ENCODE results near the gene FOSL2. TPM values are rescaled to one million over a fixed set of nuclear protein-coding genes. Genes with fewer than 3 reads are reported as not detected.

The FOSL2 gene
- total and polyA plus RNA-seq, 2 experiments from 2014 or later, result 0.60 to 4.3 TPM

DNA sequence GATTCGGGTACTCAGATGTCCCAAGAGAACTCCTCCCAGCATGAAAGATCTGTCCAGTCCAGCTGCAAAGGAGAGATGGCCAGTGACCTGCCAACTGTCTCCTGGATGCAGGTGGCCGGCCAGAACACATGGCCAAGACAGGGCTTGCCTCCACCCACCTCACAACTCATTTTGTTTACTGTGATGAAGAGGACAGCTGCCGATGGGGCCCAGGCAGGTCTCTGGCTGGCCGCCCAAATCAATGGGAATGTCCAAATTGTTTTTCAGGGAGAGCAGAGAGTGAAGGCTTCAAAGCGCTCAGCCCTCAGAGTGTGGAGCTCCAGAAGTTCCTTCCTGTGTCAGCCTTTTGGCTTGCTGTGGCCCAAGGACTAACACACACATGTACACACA, 41.9 kb downstream of the FOSL2 start (continued):
- TF ChIP-seq, protein P1, sequence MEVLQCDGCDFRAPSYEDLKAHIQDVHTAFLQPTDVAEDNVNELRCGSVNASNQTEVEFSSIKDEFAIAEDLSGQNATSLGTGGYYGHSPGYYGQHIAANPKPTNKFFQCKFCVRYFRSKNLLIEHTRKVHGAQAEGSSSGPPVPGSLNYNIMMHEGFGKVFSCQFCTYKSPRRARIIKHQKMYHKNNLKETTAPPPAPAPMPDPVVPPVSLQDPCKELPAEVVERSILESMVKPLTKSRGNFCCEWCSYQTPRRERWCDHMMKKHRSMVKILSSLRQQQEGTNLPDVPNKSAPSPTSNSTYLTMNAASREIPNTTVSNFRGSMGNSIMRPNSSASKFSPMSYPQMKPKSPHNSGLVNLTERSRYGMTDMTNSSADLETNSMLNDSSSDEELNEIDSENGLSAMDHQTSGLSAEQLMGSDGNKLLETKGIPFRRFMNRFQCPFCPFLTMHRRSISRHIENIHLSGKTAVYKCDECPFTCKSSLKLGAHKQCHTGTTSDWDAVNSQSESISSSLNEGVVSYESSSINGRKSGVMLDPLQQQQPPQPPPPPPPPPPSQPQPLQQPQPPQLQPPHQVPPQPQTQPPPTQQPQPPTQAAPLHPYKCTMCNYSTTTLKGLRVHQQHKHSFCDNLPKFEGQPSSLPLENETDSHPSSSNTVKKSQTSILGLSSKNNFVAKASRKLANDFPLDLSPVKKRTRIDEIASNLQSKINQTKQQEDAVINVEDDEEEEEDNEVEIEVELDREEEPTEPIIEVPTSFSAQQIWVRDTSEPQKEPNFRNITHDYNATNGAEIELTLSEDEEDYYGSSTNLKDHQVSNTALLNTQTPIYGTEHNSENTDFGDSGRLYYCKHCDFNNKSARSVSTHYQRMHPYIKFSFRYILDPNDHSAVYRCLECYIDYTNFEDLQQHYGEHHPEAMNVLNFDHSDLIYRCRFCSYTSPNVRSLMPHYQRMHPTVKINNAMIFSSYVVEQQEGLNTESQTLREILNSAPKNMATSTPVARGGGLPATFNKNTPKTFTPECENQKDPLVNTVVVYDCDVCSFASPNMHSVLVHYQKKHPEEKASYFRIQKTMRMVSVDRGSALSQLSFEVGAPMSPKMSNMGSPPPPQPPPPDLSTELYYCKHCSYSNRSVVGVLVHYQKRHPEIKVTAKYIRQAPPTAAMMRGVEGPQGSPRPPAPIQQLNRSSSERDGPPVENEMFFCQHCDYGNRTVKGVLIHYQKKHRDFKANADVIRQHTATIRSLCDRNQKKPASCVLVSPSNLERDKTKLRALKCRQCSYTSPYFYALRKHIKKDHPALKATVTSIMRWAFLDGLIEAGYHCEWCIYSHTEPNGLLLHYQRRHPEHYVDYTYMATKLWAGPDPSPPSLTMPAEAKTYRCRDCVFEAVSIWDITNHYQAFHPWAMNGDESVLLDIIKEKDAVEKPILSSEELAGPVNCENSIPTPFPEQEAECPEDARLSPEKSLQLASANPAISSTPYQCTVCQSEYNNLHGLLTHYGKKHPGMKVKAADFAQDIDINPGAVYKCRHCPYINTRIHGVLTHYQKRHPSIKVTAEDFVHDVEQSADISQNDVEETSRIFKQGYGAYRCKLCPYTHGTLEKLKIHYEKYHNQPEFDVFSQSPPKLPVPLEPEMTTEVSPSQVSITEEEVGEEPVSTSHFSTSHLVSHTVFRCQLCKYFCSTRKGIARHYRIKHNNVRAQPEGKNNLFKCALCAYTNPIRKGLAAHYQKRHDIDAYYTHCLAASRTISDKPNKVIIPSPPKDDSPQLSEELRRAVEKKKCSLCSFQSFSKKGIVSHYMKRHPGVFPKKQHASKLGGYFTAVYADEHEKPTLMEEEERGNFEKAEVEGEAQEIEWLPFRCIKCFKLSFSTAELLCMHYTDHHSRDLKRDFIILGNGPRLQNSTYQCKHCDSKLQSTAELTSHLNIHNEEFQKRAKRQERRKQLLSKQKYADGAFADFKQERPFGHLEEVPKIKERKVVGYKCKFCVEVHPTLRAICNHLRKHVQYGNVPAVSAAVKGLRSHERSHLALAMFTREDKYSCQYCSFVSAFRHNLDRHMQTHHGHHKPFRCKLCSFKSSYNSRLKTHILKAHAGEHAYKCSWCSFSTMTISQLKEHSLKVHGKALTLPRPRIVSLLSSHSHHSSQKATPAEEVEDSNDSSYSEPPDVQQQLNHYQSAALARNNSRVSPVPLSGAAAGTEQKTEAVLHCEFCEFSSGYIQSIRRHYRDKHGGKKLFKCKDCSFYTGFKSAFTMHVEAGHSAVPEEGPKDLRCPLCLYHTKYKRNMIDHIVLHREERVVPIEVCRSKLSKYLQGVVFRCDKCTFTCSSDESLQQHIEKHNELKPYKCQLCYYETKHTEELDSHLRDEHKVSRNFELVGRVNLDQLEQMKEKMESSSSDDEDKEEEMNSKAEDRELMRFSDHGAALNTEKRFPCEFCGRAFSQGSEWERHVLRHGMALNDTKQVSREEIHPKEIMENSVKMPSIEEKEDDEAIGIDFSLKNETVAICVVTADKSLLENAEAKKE (CRISPR knock-in tag; IDR thresholded peaks at IDR 0.05), result no peak
- no peak for TF ChIP-seq ZNF331 (CRISPR knock-in tag; IDR thresholded peaks at IDR 0.05; ENCODE audit: low read depth)
- no peak for TF ChIP-seq POLR2AphosphoS5 (IDR thresholded peaks at IDR 0.05; ENCODE audit: low read depth)
- TF ChIP-seq, protein P2, sequence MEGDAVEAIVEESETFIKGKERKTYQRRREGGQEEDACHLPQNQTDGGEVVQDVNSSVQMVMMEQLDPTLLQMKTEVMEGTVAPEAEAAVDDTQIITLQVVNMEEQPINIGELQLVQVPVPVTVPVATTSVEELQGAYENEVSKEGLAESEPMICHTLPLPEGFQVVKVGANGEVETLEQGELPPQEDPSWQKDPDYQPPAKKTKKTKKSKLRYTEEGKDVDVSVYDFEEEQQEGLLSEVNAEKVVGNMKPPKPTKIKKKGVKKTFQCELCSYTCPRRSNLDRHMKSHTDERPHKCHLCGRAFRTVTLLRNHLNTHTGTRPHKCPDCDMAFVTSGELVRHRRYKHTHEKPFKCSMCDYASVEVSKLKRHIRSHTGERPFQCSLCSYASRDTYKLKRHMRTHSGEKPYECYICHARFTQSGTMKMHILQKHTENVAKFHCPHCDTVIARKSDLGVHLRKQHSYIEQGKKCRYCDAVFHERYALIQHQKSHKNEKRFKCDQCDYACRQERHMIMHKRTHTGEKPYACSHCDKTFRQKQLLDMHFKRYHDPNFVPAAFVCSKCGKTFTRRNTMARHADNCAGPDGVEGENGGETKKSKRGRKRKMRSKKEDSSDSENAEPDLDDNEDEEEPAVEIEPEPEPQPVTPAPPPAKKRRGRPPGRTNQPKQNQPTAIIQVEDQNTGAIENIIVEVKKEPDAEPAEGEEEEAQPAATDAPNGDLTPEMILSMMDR (conservative IDR thresholded peaks at IDR 0.05; ENCODE audit: low read depth in 2 of 2), result no peak
- TF ChIP-seq STAT1 (IDR thresholded peaks at IDR 0.05; ENCODE audit: unreplicated experiment), result no peak
- TF ChIP-seq, protein P3, sequence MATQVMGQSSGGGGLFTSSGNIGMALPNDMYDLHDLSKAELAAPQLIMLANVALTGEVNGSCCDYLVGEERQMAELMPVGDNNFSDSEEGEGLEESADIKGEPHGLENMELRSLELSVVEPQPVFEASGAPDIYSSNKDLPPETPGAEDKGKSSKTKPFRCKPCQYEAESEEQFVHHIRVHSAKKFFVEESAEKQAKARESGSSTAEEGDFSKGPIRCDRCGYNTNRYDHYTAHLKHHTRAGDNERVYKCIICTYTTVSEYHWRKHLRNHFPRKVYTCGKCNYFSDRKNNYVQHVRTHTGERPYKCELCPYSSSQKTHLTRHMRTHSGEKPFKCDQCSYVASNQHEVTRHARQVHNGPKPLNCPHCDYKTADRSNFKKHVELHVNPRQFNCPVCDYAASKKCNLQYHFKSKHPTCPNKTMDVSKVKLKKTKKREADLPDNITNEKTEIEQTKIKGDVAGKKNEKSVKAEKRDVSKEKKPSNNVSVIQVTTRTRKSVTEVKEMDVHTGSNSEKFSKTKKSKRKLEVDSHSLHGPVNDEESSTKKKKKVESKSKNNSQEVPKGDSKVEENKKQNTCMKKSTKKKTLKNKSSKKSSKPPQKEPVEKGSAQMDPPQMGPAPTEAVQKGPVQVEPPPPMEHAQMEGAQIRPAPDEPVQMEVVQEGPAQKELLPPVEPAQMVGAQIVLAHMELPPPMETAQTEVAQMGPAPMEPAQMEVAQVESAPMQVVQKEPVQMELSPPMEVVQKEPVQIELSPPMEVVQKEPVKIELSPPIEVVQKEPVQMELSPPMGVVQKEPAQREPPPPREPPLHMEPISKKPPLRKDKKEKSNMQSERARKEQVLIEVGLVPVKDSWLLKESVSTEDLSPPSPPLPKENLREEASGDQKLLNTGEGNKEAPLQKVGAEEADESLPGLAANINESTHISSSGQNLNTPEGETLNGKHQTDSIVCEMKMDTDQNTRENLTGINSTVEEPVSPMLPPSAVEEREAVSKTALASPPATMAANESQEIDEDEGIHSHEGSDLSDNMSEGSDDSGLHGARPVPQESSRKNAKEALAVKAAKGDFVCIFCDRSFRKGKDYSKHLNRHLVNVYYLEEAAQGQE (IDR thresholded peaks at IDR 0.05; ENCODE audit: unreplicated experiment), result no peak
- no peak for TF ChIP-seq EZH2 (IDR thresholded peaks at IDR 0.05; ENCODE audit: low read depth, unreplicated experiment)
- TF ChIP-seq EZH2phosphoT487 (IDR thresholded peaks at IDR 0.05; ENCODE audit: unreplicated experiment), result no peak
- TF ChIP-seq ZNF114 (CRISPR knock-in tag; IDR thresholded peaks at IDR 0.05), result no peak
